Fibroblast of skin of back (primary cell): ENCODE measurements around the gene PDE6H.

Experiments
- DNase-seq: peaks from one replicate; pipeline ENCODE4 v3.0.0-alpha.2; 2013

PDE6H gene

GRCh38 chr12:14975457-14975856 is 2.6 kb downstream of the PDE6H start:
- no peak for DNase-seq

GRCh38 chr12:14976658-14977057 is 3.8 kb downstream of the PDE6H start:
- DNase-seq: no peak

GRCh38 chr12:14979468-14979867 is 6.6 kb downstream of the PDE6H start:
- no peak for DNase-seq

GRCh38 chr12:14981049-14981448 is 8.2 kb downstream of the PDE6H start:
- no peak for DNase-seq

- DNase-seq: no peak
Measured at GRCh38 chr12:14982562-14982961, 9.7 kb downstream of the PDE6H start.

GRCh38 chr12:14982991-14983390 is 10.1 kb downstream of the PDE6H start:
- no peak for DNase-seq

- DNase-seq: no peak
Measured at GRCh38 chr12:14984036-14984435, 11.2 kb downstream of the PDE6H start.

- DNase-seq: no peak
Measured at GRCh38 chr12:14984766-14985285, 12.0 kb downstream of the PDE6H start.

- no peak for DNase-seq
Measured at GRCh38 chr12:14986449-14986848, 13.6 kb downstream of the PDE6H start.

GRCh38 chr12:14988035-14988434 is 15.2 kb downstream of the PDE6H start:
- DNase-seq: no peak

- DNase-seq: no peak
Measured at GRCh38 chr12:14989790-14990189, 16.9 kb downstream of the PDE6H start.

- DNase-seq: no peak
Measured at GRCh38 chr12:14991069-14991468, 18.2 kb downstream of the PDE6H start.

GRCh38 chr12:14992673-14993072 is 19.8 kb downstream of the PDE6H start:
- DNase-seq: no peak

- DNase-seq: peak; percentile 30
Measured at GRCh38 chr12:14993117-14993516, 20.3 kb downstream of the PDE6H start.

GRCh38 chr12:14993537-14994266 is 20.9 kb downstream of the PDE6H start:
- peak; percentile 72 for DNase-seq

- no peak for DNase-seq
Measured at GRCh38 chr12:14994610-14995009, 21.8 kb downstream of the PDE6H start.

GRCh38 chr12:14995583-14996425 is 23.0 kb downstream of the PDE6H start:
- DNase-seq: peak; percentile 65

GRCh38 chr12:14997998-14998397 is 25.2 kb downstream of the PDE6H start:
- no peak for DNase-seq

GRCh38 chr12:14999021-14999694 is 26.3 kb downstream of the PDE6H start:
- no peak for DNase-seq

- peak; percentile 61 for DNase-seq
Measured at GRCh38 chr12:14999695-15000365, 27.0 kb downstream of the PDE6H start.

- no peak for DNase-seq
Measured at GRCh38 chr12:15000575-15000974, 27.7 kb downstream of the PDE6H start.

- peak; percentile 19 for DNase-seq
Measured at GRCh38 chr12:15001733-15002382, 29.0 kb downstream of the PDE6H start.
